ENCODE measurements around the gene TPRKB.

DNA sequence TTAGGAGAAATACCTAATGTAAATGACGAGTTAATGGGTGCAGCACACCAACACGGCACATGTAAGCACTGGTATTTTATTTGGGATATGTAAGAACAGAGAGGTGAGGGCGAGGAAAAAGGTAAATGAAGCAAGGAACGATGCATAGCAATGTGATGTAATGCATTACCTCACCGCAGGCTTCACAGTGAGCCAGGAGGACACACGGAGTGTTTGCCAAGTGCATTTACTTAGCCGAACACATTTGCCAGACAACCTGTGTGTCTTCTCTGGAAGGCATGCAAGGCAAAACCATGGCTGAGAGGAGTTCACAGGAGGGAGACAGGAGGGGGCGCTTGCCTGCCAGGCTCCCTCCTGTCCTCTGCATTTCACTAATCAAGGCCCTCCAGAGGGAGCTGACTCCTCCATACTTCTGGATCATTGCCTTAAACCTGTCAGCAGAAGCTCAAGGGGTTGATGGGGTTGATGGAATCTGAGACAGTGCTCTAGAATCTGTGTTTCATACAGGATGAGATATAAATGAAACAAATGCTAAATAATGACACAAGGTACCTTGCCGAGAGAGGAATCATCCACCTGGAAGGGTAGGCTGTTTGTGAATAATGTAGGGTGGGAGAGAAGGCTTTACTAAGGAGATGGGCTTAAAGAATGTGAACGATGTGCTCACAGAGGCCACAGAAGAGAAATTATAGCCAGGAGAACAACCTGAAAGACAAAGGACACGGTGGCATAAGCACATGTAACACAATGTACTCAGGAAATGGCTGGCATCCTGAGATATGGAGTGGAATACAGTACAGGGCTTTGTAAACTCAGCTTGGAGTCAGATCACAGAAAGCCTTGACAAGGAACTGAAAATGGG lies 9.1 kb upstream of the TPRKB start:
- TF ChIP-seq, protein P1, sequence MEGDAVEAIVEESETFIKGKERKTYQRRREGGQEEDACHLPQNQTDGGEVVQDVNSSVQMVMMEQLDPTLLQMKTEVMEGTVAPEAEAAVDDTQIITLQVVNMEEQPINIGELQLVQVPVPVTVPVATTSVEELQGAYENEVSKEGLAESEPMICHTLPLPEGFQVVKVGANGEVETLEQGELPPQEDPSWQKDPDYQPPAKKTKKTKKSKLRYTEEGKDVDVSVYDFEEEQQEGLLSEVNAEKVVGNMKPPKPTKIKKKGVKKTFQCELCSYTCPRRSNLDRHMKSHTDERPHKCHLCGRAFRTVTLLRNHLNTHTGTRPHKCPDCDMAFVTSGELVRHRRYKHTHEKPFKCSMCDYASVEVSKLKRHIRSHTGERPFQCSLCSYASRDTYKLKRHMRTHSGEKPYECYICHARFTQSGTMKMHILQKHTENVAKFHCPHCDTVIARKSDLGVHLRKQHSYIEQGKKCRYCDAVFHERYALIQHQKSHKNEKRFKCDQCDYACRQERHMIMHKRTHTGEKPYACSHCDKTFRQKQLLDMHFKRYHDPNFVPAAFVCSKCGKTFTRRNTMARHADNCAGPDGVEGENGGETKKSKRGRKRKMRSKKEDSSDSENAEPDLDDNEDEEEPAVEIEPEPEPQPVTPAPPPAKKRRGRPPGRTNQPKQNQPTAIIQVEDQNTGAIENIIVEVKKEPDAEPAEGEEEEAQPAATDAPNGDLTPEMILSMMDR (IDR thresholded peaks at IDR 0.05) = no peak
- TF ChIP-seq POLR2A (IDR thresholded peaks at IDR 0.05) = no peak

Measured in lower leg skin (tissue), 3 donors.